Psoas muscle (tissue), 8 donors: ENCODE data around the gene SNW1. TPM values are rescaled to one million over a fixed set of nuclear protein-coding genes. Genes with fewer than 3 reads are reported as not detected.
"Not testable (repeated sequence)": the region's sequence is repeated elsewhere in the genome, so short reads cannot be mapped to it uniquely, and the experiment has no call there.

Experiments used
- ATAC-seq, 4 donors: fragments of 200-7000 bp; cut with Tn5 transposase; one replicate each; pipeline ENCODE4 v1.9.1; 2020; ENCODE audit warnings: moderate library complexity in 3 of 4, mild to moderate bottlenecking in 2 of 4
- DNase-seq, 2 donors: peaks; one replicate each; pipeline ENCODE4 v3.0.0-alpha.2; 2020
- H3K27ac ChIP-seq: fragments of 200-600 bp; one replicate; pipeline ENCODE4 v1.8.0; 2022
- H3K27me3 ChIP-seq, 3 donors: fragments of 200-600 bp in 1 of 3; one replicate each; pipeline versions ENCODE4 v1.6.1 to v1.8.0; 2013 to 2022; ENCODE audit warnings: low read length in 2 of 3, mild to moderate bottlenecking in 2 of 3, moderate library complexity in 1 of 3; ENCODE audit not compliant: insufficient read depth in 3 of 3
- H3K36me3 ChIP-seq, 2 donors: fragments of 200-600 bp in 1 of 2; one replicate each; pipeline versions ENCODE4 v1.6.1 to v1.8.0; 2013 to 2022; ENCODE audit warnings: low read depth in 1 of 2, mild to moderate bottlenecking in 1 of 2, moderate library complexity in 1 of 2; ENCODE audit not compliant: insufficient read depth in 1 of 2
- H3K4me1 ChIP-seq: fragments of 200-600 bp; one replicate; pipeline ENCODE4 v1.8.0; 2022
- H3K4me3 ChIP-seq: fragments of 200-600 bp; one replicate; pipeline ENCODE4 v1.8.0; 2022; ENCODE audit warnings: mild to moderate bottlenecking
- H3K9me3 ChIP-seq: fragments of 200-600 bp; one replicate; pipeline ENCODE4 v1.8.0; 2022
- WGBS, 3 donors: extraction: QIAGEN DNeasy Blood & Tissue Kit; methylation state at CpG; one replicate each; pipeline versions ENCODE4 v1.1.6 to v1.1.7; 2013; 5-methylcytosine and 5-hydroxymethylcytosine counted together
- intact Hi-C, 2 donors: fragments of 100-400 bp; cut with DNase I; formaldehyde crosslinking; loops; one replicate each; pipeline versions ENCODE4 v1.11.0 to v1.14.2; 2022
- polyA plus RNA-seq, 3 donors: library from polyadenylated mRNA; stranded (reverse); fragments of 200-250 nt; gene quantifications; one replicate each; pipeline ENCODE4 v1.2.3, GENCODE V29; 2013
- total RNA-seq, 4 donors: library from RNA; stranded (reverse); fragmentation: NEBNext Ultra II Directional in 2 of 4; extraction: Animal tissue kit (Norgen Biotek cat#: 25700) in 2 of 4; gene quantifications; one replicate each; pipeline versions ENCODE4 v1.2.1 to v1.2.4, GENCODE V29; 2021 to 2023
- TF ChIP-seq, protein P1 (sequence below): fragments of 200-600 bp; IDR thresholded peaks from one replicate; pipeline ENCODE4 v1.8.0; 2022; ENCODE audit warnings: antibody characterized with exemption
- donor health status: healthy with polysubstance abuse.
- donor health status: DM: no; HTN: no; CAD: no; lungs with moderate emphysema.
- donor health status: Bipolar disorder and iron deficiency.
- donor health status: healthy.
- donor health status: DM: yes; HTN: yes; CAD: no.
- donor health status: DM: no; HTN: no; CAD: no.
- donor health status: DM: no; HTN: no; CAD: no.
- donor health status: DM: yes; HTN: yes; CAD: no.

SNW1 gene
- total and polyA plus RNA-seq, 7 donors, result 49.2 to 95.0 (median 64.5) TPM

DNA sequence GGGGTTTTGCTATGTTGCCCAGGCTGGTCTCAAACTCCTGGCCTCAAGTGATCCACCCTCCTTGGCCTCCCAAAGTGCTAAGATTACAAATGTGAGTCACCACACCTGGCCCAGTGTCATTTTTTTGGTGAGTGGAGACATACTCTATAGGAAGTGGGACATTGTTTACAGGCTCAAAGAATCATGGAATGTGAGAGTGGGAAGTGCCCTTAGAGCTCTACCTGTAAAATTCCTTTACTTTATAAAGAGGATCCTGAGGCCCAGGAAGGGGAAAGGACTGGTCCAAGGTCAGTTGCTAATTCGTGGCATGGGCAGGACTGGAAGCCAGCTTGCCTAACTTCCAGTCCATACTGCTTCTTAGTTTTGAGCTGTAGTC is 30.3 kb upstream of the SNW1 start:
- Histone ChIP-seq H3K27me3 (no peaks in the 10 kb centered on the region), H3K9me3 (no peaks in the 10 kb centered on the region), H3K36me3 (no peaks in the 10 kb centered on the region), H3K27ac (no peak overlapping the region), H3K4me1 (peaks cover 5% of the 10 kb centered on the region), H3K4me3 (no peak overlapping the region)
- WGBS, 3 donors, result 26 to 53% (median 34%) methylated on average over 1 of the region's 1 CpG
- ATAC-seq, result no peak
- TF ChIP-seq, protein P1, sequence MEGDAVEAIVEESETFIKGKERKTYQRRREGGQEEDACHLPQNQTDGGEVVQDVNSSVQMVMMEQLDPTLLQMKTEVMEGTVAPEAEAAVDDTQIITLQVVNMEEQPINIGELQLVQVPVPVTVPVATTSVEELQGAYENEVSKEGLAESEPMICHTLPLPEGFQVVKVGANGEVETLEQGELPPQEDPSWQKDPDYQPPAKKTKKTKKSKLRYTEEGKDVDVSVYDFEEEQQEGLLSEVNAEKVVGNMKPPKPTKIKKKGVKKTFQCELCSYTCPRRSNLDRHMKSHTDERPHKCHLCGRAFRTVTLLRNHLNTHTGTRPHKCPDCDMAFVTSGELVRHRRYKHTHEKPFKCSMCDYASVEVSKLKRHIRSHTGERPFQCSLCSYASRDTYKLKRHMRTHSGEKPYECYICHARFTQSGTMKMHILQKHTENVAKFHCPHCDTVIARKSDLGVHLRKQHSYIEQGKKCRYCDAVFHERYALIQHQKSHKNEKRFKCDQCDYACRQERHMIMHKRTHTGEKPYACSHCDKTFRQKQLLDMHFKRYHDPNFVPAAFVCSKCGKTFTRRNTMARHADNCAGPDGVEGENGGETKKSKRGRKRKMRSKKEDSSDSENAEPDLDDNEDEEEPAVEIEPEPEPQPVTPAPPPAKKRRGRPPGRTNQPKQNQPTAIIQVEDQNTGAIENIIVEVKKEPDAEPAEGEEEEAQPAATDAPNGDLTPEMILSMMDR, result no peak
- no peak for DNase-seq
- intact Hi-C loops, result no loop called here

DNA sequence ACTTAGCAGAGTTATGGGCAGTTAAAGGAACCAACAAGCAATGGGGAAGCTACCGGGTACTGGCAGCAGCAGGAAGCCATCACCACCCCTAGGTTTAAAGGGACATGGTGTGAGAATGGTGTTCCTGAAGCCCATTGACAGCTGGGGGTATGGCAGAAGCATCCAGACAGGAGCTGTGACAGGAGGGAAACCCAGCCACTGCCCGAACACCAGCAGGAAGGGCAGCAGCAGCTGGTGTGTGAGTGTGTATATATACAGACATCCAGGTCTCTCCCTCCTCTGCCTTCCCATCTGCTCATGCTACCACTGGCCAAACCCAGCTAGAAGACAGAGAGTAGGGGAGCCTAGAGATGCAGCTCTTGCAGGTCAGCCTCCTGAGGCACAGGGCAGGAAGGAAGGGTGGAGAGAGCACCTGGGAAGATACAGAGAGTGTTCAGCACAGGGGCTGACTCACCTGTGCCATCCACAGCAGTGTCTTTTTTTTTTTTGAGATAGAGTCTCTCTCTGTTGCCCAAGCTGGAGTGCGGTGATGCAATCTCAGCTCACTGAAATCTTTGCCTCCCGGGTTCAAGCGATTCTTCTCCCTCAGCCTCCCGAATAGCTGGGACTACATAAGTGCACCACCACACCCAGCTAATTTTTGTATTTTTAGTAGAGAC is 29.7 kb upstream of the SNW1 start:
- 69 to 71% (median 71%) methylated on average over 6 of the region's 6 CpGs for WGBS, 3 donors
- Histone ChIP-seq H3K27me3 (no peaks in the 10 kb centered on the region), H3K9me3 (no peaks in the 10 kb centered on the region), H3K4me1 (no peaks in the 10 kb centered on the region), H3K27ac (no peak overlapping the region), H3K36me3 (no peaks in the 10 kb centered on the region), H3K4me3 (no peak overlapping the region)
- TF ChIP-seq, protein P1, result no peak
- ATAC-seq (no peak), DNase-seq (no peak)
- intact Hi-C loops, result no loop called here

DNA sequence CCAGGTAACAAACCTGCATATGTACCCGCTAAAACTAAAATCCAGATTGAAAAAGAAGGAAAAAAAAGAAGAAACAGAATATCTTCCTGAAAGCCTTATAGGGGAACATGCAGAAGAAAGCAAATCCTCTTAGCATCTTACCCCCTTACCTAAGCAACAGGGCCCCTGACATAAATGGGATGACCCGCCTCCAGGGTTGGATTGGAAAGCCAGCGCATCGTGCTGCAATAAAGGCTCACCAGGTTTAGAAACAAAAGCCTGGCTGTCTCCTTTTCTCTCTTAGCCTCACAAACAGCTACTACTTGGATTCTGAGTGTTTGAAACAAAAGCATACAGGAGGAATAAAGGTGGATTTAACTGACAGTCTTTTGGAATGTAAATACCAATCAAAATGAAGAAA is 25.2 kb upstream of the SNW1 start:
- H3K36me3 ChIP-seq, result no peaks in the 10 kb centered on the region
- intact Hi-C loops, result no loop called here
- H3K4me1 ChIP-seq, result no peaks in the 10 kb centered on the region
- H3K27ac ChIP-seq, result no peak overlapping the region
- no peak for ATAC-seq
- no peak overlapping the region for H3K4me3 ChIP-seq
- H3K9me3 ChIP-seq, result no peaks in the 10 kb centered on the region
- DNase-seq, result no peak
- TF ChIP-seq, protein P1, result no peak
- no peaks in the 10 kb centered on the region for H3K27me3 ChIP-seq
- 30 to 38% (median 31%) methylated on average over 4 of the region's 4 CpGs for WGBS, 3 donors

DNA sequence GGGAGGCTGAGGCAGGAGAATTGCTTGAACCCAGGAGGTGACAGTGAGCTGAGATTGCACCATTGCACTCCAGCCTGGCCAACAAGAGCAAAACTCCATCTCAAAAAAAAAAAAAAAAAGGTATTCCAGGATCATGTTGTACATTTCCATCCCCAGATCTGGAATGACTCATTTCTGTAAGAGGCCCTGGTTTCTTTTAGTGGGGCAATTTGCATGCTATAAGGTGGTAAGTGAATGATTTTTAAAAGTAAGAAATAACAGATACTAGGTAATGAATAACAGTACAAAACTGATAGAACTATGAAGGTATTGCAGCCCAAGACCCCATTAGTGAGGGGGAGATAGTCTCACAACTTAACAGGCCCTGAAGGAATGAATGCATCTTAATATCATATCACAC is 21.2 kb upstream of the SNW1 start:
- no peak for DNase-seq
- Histone ChIP-seq H3K27me3 (no peaks in the 10 kb centered on the region), H3K27ac (no peak overlapping the region), H3K36me3 (no peaks in the 10 kb centered on the region), H3K4me1 (no peaks in the 10 kb centered on the region), H3K4me3 (no peak overlapping the region), H3K9me3 (no peaks in the 10 kb centered on the region)
- TF ChIP-seq, protein P1, result no peak
- no peak for ATAC-seq
- intact Hi-C loops, result no loop called here

DNA sequence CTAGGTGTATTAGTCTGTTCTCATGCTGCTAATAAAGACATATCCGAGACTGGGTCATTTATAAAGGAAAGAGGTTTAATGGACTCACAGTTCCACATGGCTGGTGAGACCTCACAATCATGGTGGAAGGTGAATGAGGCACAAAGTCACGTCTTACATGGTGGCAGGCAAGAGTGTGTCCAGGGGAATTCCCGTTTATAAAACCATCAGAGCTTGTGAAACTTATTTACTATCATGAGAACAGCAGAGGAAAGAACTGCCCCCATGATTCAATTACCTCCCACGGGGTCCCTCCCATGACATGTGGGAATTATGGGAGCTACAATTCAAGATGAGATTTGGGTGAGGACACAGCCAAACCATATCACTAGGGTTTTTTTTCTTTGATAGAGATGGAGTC is 13.0 kb upstream of the SNW1 start:
- H3K27me3 ChIP-seq, DNase-seq, H3K4me3 ChIP-seq, H3K36me3 ChIP-seq, H3K4me1 ChIP-seq, ATAC-seq, H3K9me3 ChIP-seq, H3K27ac ChIP-seq, intact Hi-C loops: not testable (repeated sequence)
- 77 to 83% (median 78%) methylated on average over 4 of the region's 4 CpGs for WGBS, 3 donors

DNA sequence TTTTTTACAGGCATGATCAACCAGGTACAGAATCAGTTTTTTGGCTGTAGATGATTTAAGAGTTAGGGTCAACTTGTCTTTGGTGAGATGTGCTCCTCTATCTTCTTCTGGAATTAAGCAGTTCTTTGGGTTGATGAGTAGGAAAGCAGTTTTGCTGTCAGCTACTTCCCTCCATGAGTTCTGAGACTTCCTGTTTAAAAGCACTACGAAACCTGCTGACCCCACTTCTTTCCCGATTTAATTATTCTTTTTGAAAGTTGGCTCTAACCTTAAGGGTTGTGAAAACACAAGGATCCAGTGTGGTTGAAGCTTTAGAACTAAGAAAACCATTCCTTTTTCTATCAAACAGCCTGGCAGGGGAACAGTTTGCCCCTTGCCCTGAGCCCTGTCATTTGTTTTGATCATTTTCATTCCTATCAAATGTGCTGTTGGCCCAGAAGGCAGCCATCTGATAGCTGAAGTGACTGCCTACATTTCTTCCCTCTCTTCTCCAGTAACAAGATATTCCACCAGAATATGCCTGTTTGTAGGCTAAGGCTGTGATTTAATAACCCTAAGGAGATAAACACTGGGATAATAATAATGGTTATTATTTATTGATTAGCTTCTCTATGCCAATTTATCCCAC is 7.6 kb upstream of the SNW1 start:
- H3K36me3 ChIP-seq, ATAC-seq, H3K27me3 ChIP-seq, H3K9me3 ChIP-seq, H3K4me1 ChIP-seq, DNase-seq, intact Hi-C loops, H3K27ac ChIP-seq, H3K4me3 ChIP-seq: not testable (repeated sequence)
- WGBS, 3 donors, result 42 to 58% (median 57%) methylated on average over 2 of the region's 2 CpGs
